Nephron progenitor cell (in vitro differentiated cells): Measurements from ENCODE around the gene RPGR.

Experiments used
- DNase-seq: peaks from one replicate; pipeline ENCODE4 v3.0.0; 2021
- H3K27ac Mint-ChIP-seq: 2 replicates; pipeline ENCODE4 v1.8.0; 2021; ENCODE audit warnings: mild to moderate bottlenecking, moderate library complexity, mixed read lengths
- H3K27me3 Mint-ChIP-seq: 2 replicates; pipeline ENCODE4 v1.8.0; 2021; ENCODE audit warnings: mild to moderate bottlenecking, low read depth, mixed read lengths; ENCODE audit not compliant: poor library complexity
- H3K36me3 Mint-ChIP-seq: 2 replicates; pipeline ENCODE4 v1.8.0; 2021; ENCODE audit warnings: low read depth, mixed read lengths
- H3K4me1 Mint-ChIP-seq: 2 replicates; pipeline ENCODE4 v1.8.0; 2021; ENCODE audit warnings: mixed read lengths
- H3K4me3 Mint-ChIP-seq: 2 replicates; pipeline ENCODE4 v1.8.0; 2021; ENCODE audit warnings: mild to moderate bottlenecking, moderate library complexity, mixed read lengths
- H3K9me3 Mint-ChIP-seq: 2 replicates; pipeline ENCODE4 v1.8.0; 2021; ENCODE audit warnings: mild to moderate bottlenecking, moderate library complexity, mixed read lengths
- TF ChIP-seq, protein P1 (sequence below): fragments of 200-600 bp; sonication (generic); IDR thresholded peaks from 2 replicates; pipeline ENCODE4 v1.5.0; 2021; ENCODE audit warnings: antibody characterized with exemption

Gene RPGR

GRCh38 chrX:38256019-38256418 is 71.3 kb downstream of the RPGR start:
- Mint-ChIP-seq H3K36me3 (no peaks in the 10 kb centered on the region), H3K4me1 (no peaks in the 10 kb centered on the region), H3K27me3 (peaks cover 5% of the 10 kb centered on the region), H3K4me3 (no peak overlapping the region), H3K9me3 (peaks cover 45% of the 10 kb centered on the region), H3K27ac (no peak overlapping the region)
- DNase-seq = no peak
- TF ChIP-seq, protein P1, sequence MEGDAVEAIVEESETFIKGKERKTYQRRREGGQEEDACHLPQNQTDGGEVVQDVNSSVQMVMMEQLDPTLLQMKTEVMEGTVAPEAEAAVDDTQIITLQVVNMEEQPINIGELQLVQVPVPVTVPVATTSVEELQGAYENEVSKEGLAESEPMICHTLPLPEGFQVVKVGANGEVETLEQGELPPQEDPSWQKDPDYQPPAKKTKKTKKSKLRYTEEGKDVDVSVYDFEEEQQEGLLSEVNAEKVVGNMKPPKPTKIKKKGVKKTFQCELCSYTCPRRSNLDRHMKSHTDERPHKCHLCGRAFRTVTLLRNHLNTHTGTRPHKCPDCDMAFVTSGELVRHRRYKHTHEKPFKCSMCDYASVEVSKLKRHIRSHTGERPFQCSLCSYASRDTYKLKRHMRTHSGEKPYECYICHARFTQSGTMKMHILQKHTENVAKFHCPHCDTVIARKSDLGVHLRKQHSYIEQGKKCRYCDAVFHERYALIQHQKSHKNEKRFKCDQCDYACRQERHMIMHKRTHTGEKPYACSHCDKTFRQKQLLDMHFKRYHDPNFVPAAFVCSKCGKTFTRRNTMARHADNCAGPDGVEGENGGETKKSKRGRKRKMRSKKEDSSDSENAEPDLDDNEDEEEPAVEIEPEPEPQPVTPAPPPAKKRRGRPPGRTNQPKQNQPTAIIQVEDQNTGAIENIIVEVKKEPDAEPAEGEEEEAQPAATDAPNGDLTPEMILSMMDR = no peak

DNA sequence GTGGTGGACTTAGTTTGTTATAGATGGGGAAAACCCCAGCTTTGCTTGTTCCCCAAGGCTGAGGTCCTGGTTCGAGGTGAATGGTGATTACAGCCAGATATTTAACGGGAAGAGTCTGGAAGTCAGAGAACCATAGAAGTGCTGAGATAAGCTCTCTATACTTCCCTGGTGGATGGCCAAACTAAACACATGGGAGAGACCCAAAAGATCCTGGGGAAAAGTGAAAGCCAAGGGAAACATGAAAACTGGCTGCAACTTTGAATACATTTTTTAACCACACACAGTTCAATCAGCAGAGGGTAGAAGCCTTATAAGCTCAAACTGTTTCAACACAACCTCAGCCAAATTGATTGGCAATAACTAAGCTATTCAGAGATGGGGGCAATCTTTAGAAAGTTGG is 77.3 kb downstream of the RPGR start:
- Mint-ChIP-seq H3K27me3 (peaks cover 4% of the 10 kb centered on the region), H3K4me1 (no peaks in the 10 kb centered on the region), H3K36me3 (no peaks in the 10 kb centered on the region), H3K27ac (no peak overlapping the region), H3K4me3 (no peak overlapping the region), H3K9me3 (peaks cover 35% of the 10 kb centered on the region)
- no peak for DNase-seq
- TF ChIP-seq, protein P1 = no peak

DNA sequence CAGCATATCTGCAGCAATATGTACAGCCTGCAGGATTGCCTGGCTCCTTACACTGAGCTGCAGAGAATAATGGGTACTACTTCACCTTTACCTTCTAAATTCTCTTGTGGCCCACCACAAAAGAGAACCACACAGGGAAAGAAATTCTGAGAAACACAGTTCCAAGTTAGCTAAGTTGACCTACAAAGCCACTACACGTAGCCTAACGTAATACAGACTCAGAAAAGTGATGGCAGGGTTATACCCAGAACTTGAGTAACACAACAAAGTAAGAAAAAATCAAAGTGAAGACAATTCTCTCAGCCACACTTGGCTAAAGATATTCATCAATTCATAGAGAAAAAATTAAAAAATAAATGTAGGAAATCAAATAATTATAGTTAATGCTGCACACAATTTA is 80.3 kb downstream of the RPGR start:
- Mint-ChIP-seq H3K4me3 (no peak overlapping the region), H3K36me3 (no peaks in the 10 kb centered on the region), H3K9me3 (peaks cover 21% of the 10 kb centered on the region), H3K27ac (no peak overlapping the region), H3K4me1 (no peaks in the 10 kb centered on the region), H3K27me3 (peaks cover 4% of the 10 kb centered on the region)
- TF ChIP-seq, protein P1 = no peak
- DNase-seq = no peak

- Mint-ChIP-seq H3K4me1 (peaks cover 5% of the 10 kb centered on the region), H3K36me3 (no peaks in the 10 kb centered on the region)
Observed at GRCh38 chrX:38240541-38240940, 86.8 kb downstream of the RPGR start.

DNA sequence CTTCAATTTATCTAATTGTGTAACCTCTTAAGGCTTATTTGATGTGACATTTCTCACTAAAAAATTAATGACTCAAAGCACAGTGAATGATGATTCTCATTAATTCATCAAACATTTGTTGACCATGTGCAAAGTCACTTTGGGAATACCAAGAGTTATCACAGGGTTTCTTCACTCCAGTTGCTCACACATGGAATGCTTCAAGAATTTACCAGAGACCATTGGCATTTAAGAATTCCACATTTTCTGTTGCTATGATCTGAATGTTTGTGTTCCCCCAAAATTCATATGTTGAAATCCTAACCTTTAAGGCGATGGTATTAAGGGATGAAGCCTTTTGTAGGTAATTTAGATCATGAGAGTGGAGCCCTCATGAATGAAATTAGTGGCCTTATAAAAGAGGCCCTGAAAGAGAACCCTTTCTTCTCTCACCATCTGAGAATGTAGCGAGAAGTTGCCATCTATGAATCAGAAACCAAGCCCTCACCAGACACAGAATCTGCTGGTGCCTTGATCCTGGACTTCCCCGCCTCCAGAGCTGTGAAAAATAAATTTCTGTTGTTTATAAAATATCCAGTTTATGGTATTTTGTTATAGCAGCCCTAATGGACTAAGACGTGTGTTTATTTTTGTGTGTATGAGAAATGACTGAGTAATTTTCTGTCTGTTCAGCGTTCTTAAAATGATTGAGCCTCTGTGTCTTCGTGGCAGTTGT is 90.3 kb downstream of the RPGR start:
- Mint-ChIP-seq H3K4me3 (no peak overlapping the region), H3K27ac (no peak overlapping the region), H3K4me1 (peaks cover 5% of the 10 kb centered on the region), H3K36me3 (no peaks in the 10 kb centered on the region), H3K27me3 (peaks cover 3% of the 10 kb centered on the region), H3K9me3 (peaks cover 27% of the 10 kb centered on the region)
- TF ChIP-seq, protein P1 = no peak
- DNase-seq = no peak

More at GRCh38 chrX:38240541-38240940, 86.8 kb downstream of the RPGR start:
- Mint-ChIP-seq H3K27ac (no peak overlapping the region), H3K9me3 (peaks cover 19% of the 10 kb centered on the region), H3K27me3 (peaks cover 3% of the 10 kb centered on the region), H3K4me3 (no peak overlapping the region)
- TF ChIP-seq, protein P1 = no peak
- DNase-seq = no peak
